Liver (tissue), 10 donors: ENCODE measurements around the gene SPDYE11. TPM values are rescaled to one million over a fixed set of nuclear protein-coding genes. Genes with fewer than 3 reads are reported as not detected.
"Not testable (repeated sequence)": the region's sequence is repeated elsewhere in the genome, so short reads cannot be mapped to it uniquely, and the experiment has no call there.

Source experiments
- DNase-seq: peaks from one replicate; pipeline ENCODE4 v3.0.0-alpha.2; 2017; ENCODE audit warnings: low spot score
- H3K27ac ChIP-seq, 2 donors: one replicate each; pipeline ENCODE4 v1.7.0; 2013; ENCODE audit warnings: inconsistent platforms in 2 of 2, low read length in 2 of 2, control low read depth in 1 of 2, low read depth in 1 of 2, mild to moderate bottlenecking in 1 of 2
- H3K27me3 ChIP-seq, 4 donors: one replicate each; pipeline versions ENCODE4 v1.6.1 to v1.7.0; 2013; ENCODE audit warnings: low read length in 3 of 4, inconsistent platforms in 1 of 4, mild to moderate bottlenecking in 1 of 4, moderate library complexity in 1 of 4; ENCODE audit not compliant: control insufficient read depth in 4 of 4, insufficient read depth in 4 of 4
- H3K36me3 ChIP-seq, 4 donors: one replicate each; pipeline versions ENCODE4 v1.6.1 to v1.7.0; 2013; ENCODE audit warnings: low read length in 3 of 4, mild to moderate bottlenecking in 3 of 4, low read depth in 1 of 4, moderate library complexity in 1 of 4; ENCODE audit not compliant: control insufficient read depth in 4 of 4, insufficient read depth in 3 of 4
- H3K4me1 ChIP-seq, 4 donors: one replicate each; pipeline versions ENCODE4 v1.6.1 to v1.7.0; 2013; ENCODE audit warnings: low read length in 3 of 4, mild to moderate bottlenecking in 3 of 4, moderate library complexity in 1 of 4; ENCODE audit not compliant: control insufficient read depth in 4 of 4, insufficient read depth in 4 of 4
- H3K4me3 ChIP-seq, 3 donors: one replicate each; pipeline versions ENCODE4 v1.6.1 to v1.7.0; 2013; ENCODE audit warnings: low read length in 3 of 3, control low read depth in 1 of 3, low read depth in 1 of 3, mild to moderate bottlenecking in 1 of 3
- H3K9ac ChIP-seq, 2 donors: one replicate each; pipeline ENCODE4 v1.7.0; 2013; ENCODE audit warnings: low read length in 2 of 2, mild to moderate bottlenecking in 2 of 2, moderate library complexity in 2 of 2, control low read depth in 1 of 2, low read depth in 1 of 2
- H3K9me3 ChIP-seq, 4 donors: one replicate each; pipeline versions ENCODE4 v1.6.1 to v1.7.0; 2013; ENCODE audit warnings: low read length in 3 of 4; ENCODE audit not compliant: control insufficient read depth in 4 of 4
- WGBS: extraction: QIAGEN DNeasy Blood & Tissue Kit; methylation state at CpG from one replicate; pipeline ENCODE4 v1.1.7; 2013; 5-methylcytosine and 5-hydroxymethylcytosine counted together
- polyA plus RNA-seq, 2 donors: library from polyadenylated mRNA; stranded (reverse) in 1 of 2; unstranded in 1 of 2; fragments of 200-250 nt in 1 of 2; fragments of >200 nt in 1 of 2; fragmentation: Nextera tagmentation in 1 of 2; extraction: Ambion mirVana in 1 of 2; gene quantifications; one replicate each; pipeline versions ENCODE4 v1.2.1 to v1.2.3, GENCODE V29; 2013 to 2015
- small RNA-seq: library from RNA; depleted of rRNA; stranded (forward); fragments of <200 nt; gene quantifications from one replicate; pipeline ENCODE3, GENCODE V24; 2014
- total RNA-seq, 2 donors: library from RNA; depleted of rRNA; stranded (reverse); fragments of >200 nt; gene quantifications; one replicate each; pipeline ENCODE4 v1.2.3, GENCODE V29; 2014
- donor health status: healthy.
- donor health status: healthy.
- donor health status: healthy.
- donor health status: healthy.
- donor health status: healthy.

The SPDYE11 gene
- total and polyA plus RNA-seq, 4 donors: 0.74 TPM; not detected in 3

GRCh38 chr7:72997887-72998468 is 59.7 kb downstream of the SPDYE11 start:
- not testable (repeated sequence) for H3K9ac ChIP-seq, H3K9me3 ChIP-seq, H3K27me3 ChIP-seq, H3K36me3 ChIP-seq, H3K4me3 ChIP-seq, H3K4me1 ChIP-seq, H3K27ac ChIP-seq, DNase-seq
- WGBS: no CpG with 5 or more reads among the region's 11 CpGs

Small RNA genes lying within 50 kb of the gene (small RNA-seq; reads per million reads assigned to genes)
- gene RF00019: not detected

Other genes starting within 250 kb of the SPDYE11 start
- 1 to 10 TPM; 1.4 to 4.6 TPM for gene TYW1B, start 229.7 kb downstream of the SPDYE11 start, total RNA-seq
- gene TYW1B, start 229.7 kb downstream of the SPDYE11 start, polyA plus RNA-seq: 1 to 10 TPM; 2.8 to 4.8 TPM
- gene POM121, start 132.8 kb downstream of the SPDYE11 start, total RNA-seq: 10 to 100 TPM in 1 of 2 donors, 1 to 10 TPM in 1; 8.5 to 10.6 TPM
- 10 to 100 TPM in 1 of 2 donors, 1 to 10 TPM in 1; 6.1 to 13.8 TPM for gene POM121, start 132.8 kb downstream of the SPDYE11 start, polyA plus RNA-seq
- under 1 TPM in 1 of 2 donors, not detected in 1; 0.50 TPM for gene TRIM74, start 88.4 kb downstream of the SPDYE11 start, total RNA-seq
- gene TRIM74, start 88.4 kb downstream of the SPDYE11 start, polyA plus RNA-seq: under 1 TPM in 1 of 2 donors, not detected in 1; 0.14 TPM
- gene SPDYE8, start 28.1 kb downstream of the SPDYE11 start, total RNA-seq: not detected
- under 1 TPM in 1 of 2 donors, not detected in 1; 0.43 TPM for gene SPDYE8, start 28.1 kb downstream of the SPDYE11 start, polyA plus RNA-seq
- gene SPDYE9, start 28.1 kb upstream of the SPDYE11 start, total RNA-seq: not detected
- under 1 TPM in 1 of 2 donors, not detected in 1; 0.61 TPM for gene SPDYE9, start 28.1 kb upstream of the SPDYE11 start, polyA plus RNA-seq